NCI-H446 treated with DMSO at 0.1 percent for 48 hours (cell line): ENCODE results near the gene LRRTM4.
"Not testable (repeated sequence)": the region's sequence is repeated elsewhere in the genome, so short reads cannot be mapped to it uniquely, and the experiment has no call there.

ENCODE experiments used
- DNase-seq: peaks from one replicate; lab custom pipeline; 2025; lab: John Stamatoyannopoulos, UW

Gene LRRTM4

DNA sequence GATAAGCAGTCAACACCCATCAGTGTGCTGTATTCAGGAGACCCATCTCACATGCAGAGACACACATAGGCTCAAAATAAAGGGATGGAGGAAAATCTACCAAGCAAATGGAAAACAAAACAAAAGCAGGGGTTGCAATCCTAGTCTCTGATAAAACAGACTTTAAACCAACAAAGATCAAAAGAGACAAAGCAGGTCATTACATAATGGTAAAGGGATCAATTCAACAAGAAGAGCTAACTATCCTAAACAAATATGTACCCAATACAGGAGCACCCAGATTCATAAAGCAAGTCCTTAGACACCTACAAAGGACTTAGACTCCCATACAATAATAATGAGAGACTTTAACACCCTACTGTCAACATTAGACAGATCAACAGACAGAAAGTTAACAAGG is 358.2 kb downstream of the LRRTM4 start:
- DNase-seq: not testable (repeated sequence)

GRCh38 chr2:77161009-77161408 is 361.2 kb downstream of the LRRTM4 start:
- no peak for DNase-seq

GRCh38 chr2:77156599-77156998 is 365.6 kb downstream of the LRRTM4 start:
- DNase-seq: no peak

- DNase-seq: no peak
Observed at GRCh38 chr2:77155511-77155910, 366.7 kb downstream of the LRRTM4 start.

DNA sequence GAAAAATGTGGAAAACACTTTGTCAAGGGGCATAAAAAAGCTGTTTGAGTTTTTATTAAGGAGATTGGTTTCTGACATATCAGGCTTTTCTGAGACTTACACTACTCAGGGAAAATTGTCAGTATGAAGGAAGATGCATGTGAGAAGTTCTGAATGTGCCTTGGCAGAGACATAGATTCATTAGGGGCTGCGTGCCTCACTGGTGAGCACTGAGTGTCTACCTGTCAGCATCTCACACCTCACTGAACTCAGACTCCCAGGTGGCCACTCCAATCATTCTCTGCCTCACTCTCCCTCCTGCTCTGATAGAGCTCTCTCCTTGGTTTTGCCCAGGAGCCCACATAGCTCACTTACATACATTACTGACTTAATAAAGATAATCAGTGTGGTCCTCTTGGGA is 372.6 kb downstream of the LRRTM4 start:
- no peak for DNase-seq

DNA sequence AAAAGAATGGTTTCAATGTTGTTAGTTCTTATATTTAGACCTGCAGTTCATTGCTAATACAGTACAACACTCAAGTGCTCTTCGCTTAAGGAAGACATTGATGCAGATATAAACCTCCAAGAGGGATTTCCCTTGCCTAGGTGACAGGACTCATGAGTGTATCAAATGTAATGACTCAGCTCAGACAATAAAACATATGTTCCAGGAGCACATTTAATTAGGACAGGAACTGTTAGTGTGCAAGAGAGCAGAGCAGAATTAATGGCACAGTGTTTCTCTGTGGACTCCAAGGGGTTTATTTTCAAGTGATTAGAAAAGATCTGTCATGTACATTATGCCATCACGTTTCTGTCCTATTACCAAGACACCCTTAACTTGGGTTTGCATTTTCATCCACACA is 375.0 kb downstream of the LRRTM4 start:
- DNase-seq: no peak

DNA sequence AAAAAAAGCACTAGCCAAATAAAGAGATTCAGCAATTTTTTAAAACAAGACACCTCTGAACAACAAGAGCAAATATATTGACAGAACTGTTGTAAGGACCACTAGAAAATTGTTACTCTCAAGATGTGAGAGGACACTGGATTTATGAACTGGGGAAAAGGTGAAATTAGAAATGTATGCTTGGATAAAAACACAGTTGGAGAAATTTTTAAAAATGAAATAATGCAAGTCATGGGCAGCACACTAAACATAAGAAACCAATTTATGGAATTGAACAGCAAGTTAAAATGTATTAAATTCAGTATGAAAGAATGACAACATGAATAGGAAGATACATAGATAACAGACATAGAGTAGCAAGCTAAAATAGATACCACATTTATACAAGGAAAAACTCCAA is 377.4 kb downstream of the LRRTM4 start:
- DNase-seq: no peak

DNA sequence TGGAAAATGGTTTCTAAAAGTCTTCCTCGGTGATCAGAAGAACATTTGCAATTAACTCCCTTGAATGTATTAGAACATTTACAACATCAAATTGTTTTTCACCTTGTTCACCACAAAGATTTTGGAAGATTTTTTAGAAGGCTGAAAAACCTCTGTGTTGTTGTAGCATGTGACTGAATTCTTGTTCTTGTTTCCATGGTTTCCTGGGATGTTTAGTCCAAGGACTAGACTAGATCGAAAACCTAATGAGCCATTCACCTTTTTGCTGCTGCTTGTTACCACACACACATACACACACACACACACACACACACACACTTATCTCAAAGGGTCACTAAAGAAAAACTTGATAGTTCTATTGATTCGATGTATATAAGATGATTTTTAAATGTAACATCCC is 380.0 kb downstream of the LRRTM4 start:
- no peak for DNase-seq

- DNase-seq: not testable (repeated sequence)
Observed at GRCh38 chr2:77128479-77128878, 393.7 kb downstream of the LRRTM4 start.

- no peak for DNase-seq
Observed at GRCh38 chr2:77127345-77127744, 394.8 kb downstream of the LRRTM4 start.

GRCh38 chr2:77121518-77121917 is 400.7 kb downstream of the LRRTM4 start:
- DNase-seq: no peak

- DNase-seq: no peak
Observed at GRCh38 chr2:77119333-77119732, 402.8 kb downstream of the LRRTM4 start.

DNA sequence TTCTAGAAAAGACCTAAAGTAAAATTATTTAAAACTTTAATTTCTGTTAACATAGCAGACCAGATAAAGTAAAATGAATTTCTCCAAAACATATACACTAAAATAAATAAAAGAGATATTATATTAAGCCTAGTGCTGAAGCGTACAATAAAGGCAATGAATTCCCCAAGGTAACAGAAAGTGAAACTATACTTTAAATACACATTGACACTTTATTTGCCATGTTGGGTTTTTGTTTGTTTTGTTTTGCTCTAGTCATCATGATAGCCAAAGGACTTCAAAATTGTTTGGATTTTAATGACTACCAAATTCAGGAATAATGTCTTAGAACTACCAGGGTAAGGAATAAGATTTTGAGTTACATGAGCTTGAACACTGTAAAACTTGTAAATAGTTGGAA is 413.3 kb downstream of the LRRTM4 start:
- no peak for DNase-seq

- no peak for DNase-seq
Observed at GRCh38 chr2:77105008-77105407, 417.2 kb downstream of the LRRTM4 start.

DNA sequence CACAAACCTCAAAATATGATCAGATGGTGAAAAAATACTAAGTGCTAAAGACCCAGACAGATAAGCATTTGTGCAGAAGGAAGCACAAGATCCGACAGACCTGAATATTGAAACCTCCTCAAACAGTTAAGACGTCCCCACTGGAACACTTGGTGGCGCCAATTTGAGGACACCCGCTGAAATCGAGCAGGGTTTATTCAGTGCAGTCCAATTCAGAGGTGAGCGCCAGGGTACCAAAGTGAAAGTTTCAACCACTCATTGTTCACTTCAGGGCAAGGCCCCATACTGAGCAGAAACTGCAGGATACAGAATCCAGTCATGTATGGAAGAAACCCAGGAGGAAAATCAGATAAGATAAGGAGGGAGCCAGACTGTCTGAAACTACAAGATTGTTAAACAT is 417.6 kb downstream of the LRRTM4 start:
- DNase-seq: no peak

- no peak for DNase-seq
Observed at GRCh38 chr2:77102927-77103326, 419.2 kb downstream of the LRRTM4 start.

GRCh38 chr2:77101796-77102452 is 420.3 kb downstream of the LRRTM4 start:
- DNase-seq: no peak

DNA sequence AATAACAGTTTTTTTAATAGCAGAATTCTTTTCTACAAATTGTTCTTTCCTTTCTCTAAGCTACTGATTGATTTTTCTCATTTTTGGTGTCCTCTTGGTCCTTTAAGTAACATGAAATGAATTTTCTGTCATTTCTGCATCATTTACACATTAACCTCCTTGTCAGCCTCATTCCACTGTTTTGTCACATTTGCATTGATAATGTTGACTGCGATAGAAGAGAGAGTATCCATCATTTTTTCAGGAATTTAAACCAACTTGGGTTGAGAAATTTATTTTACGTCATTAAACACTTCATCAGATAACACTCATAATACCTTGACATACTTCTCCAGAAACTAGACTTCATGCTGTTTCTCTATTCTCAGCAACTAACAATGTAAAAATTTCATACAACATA is 422.2 kb downstream of the LRRTM4 start:
- DNase-seq: no peak

GRCh38 chr2:77095525-77095924 is 426.7 kb downstream of the LRRTM4 start:
- not testable (repeated sequence) for DNase-seq

DNA sequence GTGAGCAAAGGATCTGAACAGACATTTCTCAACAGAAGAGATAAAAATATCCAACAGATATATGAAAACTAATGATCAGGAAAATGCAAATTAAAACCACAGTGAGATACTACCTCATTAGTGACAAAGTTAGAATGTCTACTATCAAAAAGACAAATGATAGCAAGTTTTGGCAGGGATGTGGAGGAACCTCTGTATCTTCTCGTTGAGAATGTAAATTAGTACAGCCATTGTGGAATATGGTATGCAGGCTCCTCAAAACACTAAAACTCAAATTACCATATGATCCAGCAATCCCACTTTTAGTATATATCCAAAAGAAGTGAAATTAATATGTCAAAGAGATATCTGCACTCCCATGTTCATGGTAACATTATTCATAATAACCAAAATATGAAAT is 427.1 kb downstream of the LRRTM4 start:
- no peak for DNase-seq

- not testable (repeated sequence) for DNase-seq
Observed at GRCh38 chr2:77088424-77088823, 433.8 kb downstream of the LRRTM4 start.

- no peak for DNase-seq
Observed at GRCh38 chr2:77087987-77088414, 434.2 kb downstream of the LRRTM4 start.

DNA sequence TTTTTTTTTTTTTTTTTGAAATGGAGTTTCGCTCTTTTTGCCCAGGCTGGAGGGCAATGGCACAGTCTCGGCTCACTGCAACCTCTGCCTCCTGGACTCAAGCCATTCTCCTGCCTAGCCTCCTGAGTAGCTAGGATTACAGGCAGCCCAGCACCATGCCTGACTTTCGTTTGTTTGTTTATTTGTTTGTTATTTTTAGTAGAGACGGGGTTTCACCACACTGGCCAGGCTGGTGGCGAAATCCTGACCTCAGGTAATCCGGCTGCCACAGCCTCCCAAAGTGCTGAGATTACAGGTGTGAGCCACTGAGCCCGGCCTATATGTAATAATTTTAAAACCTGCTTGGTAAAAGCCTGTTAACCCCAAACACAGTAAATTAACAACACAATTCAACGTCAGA is 435.7 kb downstream of the LRRTM4 start:
- no peak for DNase-seq

DNA sequence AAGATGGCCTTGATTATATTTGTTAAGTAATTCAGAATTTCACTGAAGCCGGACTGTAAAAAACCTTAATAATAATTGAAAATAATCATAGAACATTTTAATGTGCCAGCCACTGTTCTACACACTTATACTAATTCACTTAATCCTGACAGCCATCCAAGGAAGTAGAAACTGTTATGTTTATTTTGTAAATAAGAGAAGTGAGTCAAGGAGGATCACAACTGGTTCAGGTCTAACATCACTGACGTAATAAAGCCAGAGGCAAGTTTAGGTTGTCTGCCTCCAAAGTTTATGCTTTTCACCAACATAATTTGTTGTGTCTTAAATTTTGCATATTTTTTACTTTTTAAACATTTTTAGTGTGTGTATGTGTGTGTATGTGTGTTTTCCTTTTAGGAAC is 436.1 kb downstream of the LRRTM4 start:
- no peak for DNase-seq

GRCh38 chr2:77085561-77085960 is 436.6 kb downstream of the LRRTM4 start:
- DNase-seq: no peak
